Heart left ventricle (tissue), 16 donors: ENCODE results near the gene TOP3B. TPM values are rescaled to one million over a fixed set of nuclear protein-coding genes. Genes with fewer than 3 reads are reported as not detected.

Experiments
- ATAC-seq, 4 donors: fragments of 200-7000 bp; cut with Tn5 transposase; one replicate each; pipeline ENCODE4 v1.9.1; 2020 to 2022; ENCODE audit warnings: moderate library complexity in 4 of 4, mild to moderate bottlenecking in 3 of 4, moderate number of reproducible peaks in 1 of 4
- DNase-seq, 5 donors: peaks; one replicate each; pipeline ENCODE4 v3.0.0-alpha.2; 2020
- H3K27ac ChIP-seq, 12 donors: fragments of 200-600 bp; sonication (generic) in 4 of 12; one replicate each; pipeline versions ENCODE4 v1.5.0 to v1.8.0; 2016 to 2022; ENCODE audit warnings: mild to moderate bottlenecking in 2 of 12
- H3K27me3 ChIP-seq, 9 donors: fragments of 200-600 bp; sonication (generic) in 2 of 9; one replicate each; pipeline versions ENCODE4 v1.5.1 to v1.8.0; 2016 to 2022; ENCODE audit warnings: mild to moderate bottlenecking in 3 of 9
- H3K36me3 ChIP-seq, 9 donors: fragments of 200-600 bp; sonication (generic) in 2 of 9; one replicate each; pipeline versions ENCODE4 v1.5.0 to v1.8.0; 2018 to 2022; ENCODE audit warnings: mild to moderate bottlenecking in 2 of 9
- H3K4me1 ChIP-seq, 12 donors: fragments of 200-600 bp; sonication (generic) in 4 of 12; one replicate each; pipeline versions ENCODE4 v1.5.0 to v1.8.0; 2016 to 2022; ENCODE audit warnings: mild to moderate bottlenecking in 3 of 12
- H3K4me3 ChIP-seq, 12 donors: fragments of 200-600 bp; sonication (generic) in 4 of 12; one replicate each; pipeline versions ENCODE4 v1.5.0 to v1.8.0; 2017 to 2022; ENCODE audit warnings: mild to moderate bottlenecking in 9 of 12, moderate library complexity in 4 of 12
- H3K9me3 ChIP-seq, 12 donors: fragments of 200-600 bp; sonication (generic) in 4 of 12; one replicate each; pipeline versions ENCODE4 v1.5.0 to v1.8.0; 2016 to 2022; ENCODE audit warnings: mild to moderate bottlenecking in 1 of 12
- POLR2A ChIP-seq, 2 donors: fragments of 450-650 bp; IDR thresholded peaks; one replicate each; pipeline ENCODE4 v1.6.1; 2017; ENCODE audit warnings: antibody characterized with exemption in 2 of 2, mild to moderate bottlenecking in 2 of 2, moderate library complexity in 2 of 2
- WGBS, 4 donors: extraction: QIAGEN DNeasy Blood & Tissue Kit in 2 of 4; methylation state at CpG; one replicate each; pipeline versions ENCODE4 v1.1.5 to v1.1.7; 2013 to 2018; 5-methylcytosine and 5-hydroxymethylcytosine counted together
- intact Hi-C, 10 donors: fragments of 100-400 bp; cut with DNase I; formaldehyde crosslinking; loops; one replicate each; pipeline versions ENCODE4 v1.11.1 to v1.14.2; 2022
- polyA plus RNA-seq, 2 donors: library from polyadenylated mRNA; stranded (reverse); fragments of 200-250 nt; gene quantifications; one replicate each; pipeline ENCODE4 v1.2.3, GENCODE V29; 2013
- total RNA-seq, 9 donors: library from RNA; depleted of rRNA in 2 of 9; stranded (reverse); fragments of >200 nt in 2 of 9; fragmentation: NEBNext Ultra II Directional in 3 of 9; extraction: Animal tissue kit (Norgen Biotek cat#: 25700) in 3 of 9; gene quantifications; one replicate each; pipeline versions ENCODE4 v1.1.0 to v1.2.4, GENCODE V29; 2016 to 2023
- TF ChIP-seq, protein P1 (sequence below), 12 donors: fragments of 200-600 bp; sonication (generic) in 4 of 12; IDR thresholded peaks; one replicate each; pipeline versions ENCODE4 v1.5.0 to v1.8.0; 2018 to 2022; ENCODE audit warnings: antibody characterized with exemption in 12 of 12, mild to moderate bottlenecking in 5 of 12
- donor health status: ischemic (EF 13 %, LVEDD 7.1; RV severe dilation, severe dysfunction).
- donor health status: healthy with polysubstance abuse.
- donor health status: DM: no; HTN: yes; CAD: no.
- donor health status: DM: no; HTN: no; CAD: no.
- donor health status: ischemic (EF 25% LVEDD 6.9; RV normal size, moderate dysfunction).
- donor health status: ischemic (EF 25% LVEDD 5.7; RV mildly dilated, moderate dysfunction).
- donor health status: healthy.
- donor health status: DM: yes; HTN: yes; CAD: no.
- donor health status: ischemic (EF 35%, LVEDD 5.7; RV mildly dilated, moderate dysfunction).
- donor health status: nonischemic (EF 11% LVEDD 7.7; RV severe dilation, severe dysfunction).
- donor health status: DM: yes; HTN: yes; CAD: no.
- donor health status: PGD.
- donor health status: ischemic (EF 29% LVEDD 5.4; RV normal size, mild dysfunction).
- donor health status: nonischemic (EF 23%, LVEDD 6.1; RV moderate dilation, normal function).

TOP3B gene
- total and polyA plus RNA-seq, 11 donors = 9.5 to 12.9 (median 11.1) TPM

DNA sequence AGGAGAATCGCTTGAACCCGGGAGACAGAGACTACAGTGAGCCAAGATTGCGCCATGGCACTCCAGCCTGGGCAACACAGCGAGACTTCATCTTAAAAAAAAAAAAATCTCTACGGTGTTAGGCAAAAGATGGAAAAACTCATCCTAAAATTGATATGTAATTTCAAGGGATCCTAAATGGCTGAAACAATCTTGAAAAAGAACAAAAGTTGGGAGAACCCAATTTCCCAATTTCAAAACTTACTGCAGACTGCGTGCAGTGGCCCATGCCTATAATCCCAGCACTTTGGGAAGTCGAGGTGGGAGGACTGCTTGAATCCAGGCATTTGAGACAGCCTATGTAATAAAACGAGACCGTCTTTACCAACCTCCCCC is 31.7 kb upstream of the TOP3B start:
- ATAC-seq (no peak), DNase-seq (no peak)
- H3K36me3 ChIP-seq = no peaks in the 10 kb centered on the region
- no peak overlapping the region for H3K27ac ChIP-seq
- H3K4me1 ChIP-seq = no peaks in the 10 kb centered on the region
- H3K4me3 ChIP-seq = no peak overlapping the region
- 89 to 97% (median 92%) methylated on average over 9 of the region's 9 CpGs for WGBS, 4 donors
- H3K27me3 ChIP-seq = peaks cover 0 to 2% (median 0%) of the 10 kb centered on the region in 9 donors
- intact Hi-C loops = no loop called here
- TF ChIP-seq, protein P1, sequence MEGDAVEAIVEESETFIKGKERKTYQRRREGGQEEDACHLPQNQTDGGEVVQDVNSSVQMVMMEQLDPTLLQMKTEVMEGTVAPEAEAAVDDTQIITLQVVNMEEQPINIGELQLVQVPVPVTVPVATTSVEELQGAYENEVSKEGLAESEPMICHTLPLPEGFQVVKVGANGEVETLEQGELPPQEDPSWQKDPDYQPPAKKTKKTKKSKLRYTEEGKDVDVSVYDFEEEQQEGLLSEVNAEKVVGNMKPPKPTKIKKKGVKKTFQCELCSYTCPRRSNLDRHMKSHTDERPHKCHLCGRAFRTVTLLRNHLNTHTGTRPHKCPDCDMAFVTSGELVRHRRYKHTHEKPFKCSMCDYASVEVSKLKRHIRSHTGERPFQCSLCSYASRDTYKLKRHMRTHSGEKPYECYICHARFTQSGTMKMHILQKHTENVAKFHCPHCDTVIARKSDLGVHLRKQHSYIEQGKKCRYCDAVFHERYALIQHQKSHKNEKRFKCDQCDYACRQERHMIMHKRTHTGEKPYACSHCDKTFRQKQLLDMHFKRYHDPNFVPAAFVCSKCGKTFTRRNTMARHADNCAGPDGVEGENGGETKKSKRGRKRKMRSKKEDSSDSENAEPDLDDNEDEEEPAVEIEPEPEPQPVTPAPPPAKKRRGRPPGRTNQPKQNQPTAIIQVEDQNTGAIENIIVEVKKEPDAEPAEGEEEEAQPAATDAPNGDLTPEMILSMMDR (IDR thresholded peaks at IDR 0.05) = no peak
- no peak for TF ChIP-seq POLR2A (IDR thresholded peaks at IDR 0.05)
- H3K9me3 ChIP-seq = peaks cover 0 to 3% (median 0%) of the 10 kb centered on the region in 12 donors

DNA sequence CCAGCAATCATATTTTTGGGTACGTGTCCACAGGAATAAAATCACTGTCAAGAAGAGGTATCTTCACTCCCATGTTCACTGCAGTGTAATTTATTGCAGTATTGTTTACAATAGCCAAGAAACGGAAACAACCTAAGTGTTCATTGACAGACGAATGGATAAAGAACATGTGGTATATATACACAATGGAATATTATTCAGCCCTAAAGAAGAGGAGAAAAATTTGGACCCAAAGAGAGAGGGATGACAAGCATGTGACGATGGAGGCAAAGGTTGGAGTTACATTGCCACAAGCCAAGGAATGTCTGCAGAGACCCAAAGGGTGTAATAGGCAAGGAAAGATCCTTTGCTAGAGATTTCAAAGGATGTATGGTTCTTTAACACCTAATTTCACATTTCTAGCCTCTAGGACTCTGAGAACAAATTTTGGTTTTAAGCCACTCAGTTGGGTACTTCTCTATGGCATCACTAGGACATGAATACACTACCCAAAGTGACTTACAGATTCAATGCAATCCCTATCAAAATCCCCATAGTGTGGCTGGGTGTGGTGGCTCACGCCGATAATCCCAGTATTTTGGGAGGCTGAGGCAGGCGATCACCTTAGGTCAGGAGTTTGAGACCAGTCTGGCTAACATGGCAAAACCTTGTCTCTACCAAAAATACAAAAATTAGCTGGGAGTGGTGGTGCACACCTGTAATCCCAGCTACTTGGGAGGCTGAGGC is 31.1 kb upstream of the TOP3B start:
- DNase-seq = no peak
- no peak for ATAC-seq
- no peak for TF ChIP-seq POLR2A (IDR thresholded peaks at IDR 0.05)
- TF ChIP-seq, protein P1 (IDR thresholded peaks at IDR 0.05) = no peak
- Histone ChIP-seq H3K27me3 (peaks cover 0 to 7% (median 0%) of the 10 kb centered on the region in 9 donors), H3K4me3 (no peak overlapping the region), H3K27ac (no peak overlapping the region), H3K9me3 (peaks cover 0 to 3% (median 0%) of the 10 kb centered on the region in 12 donors), H3K36me3 (no peaks in the 10 kb centered on the region), H3K4me1 (no peaks in the 10 kb centered on the region)
- 92 to 96% (median 94%) methylated on average over 7 of the region's 7 CpGs for WGBS, 4 donors
- intact Hi-C loops = no loop called here

DNA sequence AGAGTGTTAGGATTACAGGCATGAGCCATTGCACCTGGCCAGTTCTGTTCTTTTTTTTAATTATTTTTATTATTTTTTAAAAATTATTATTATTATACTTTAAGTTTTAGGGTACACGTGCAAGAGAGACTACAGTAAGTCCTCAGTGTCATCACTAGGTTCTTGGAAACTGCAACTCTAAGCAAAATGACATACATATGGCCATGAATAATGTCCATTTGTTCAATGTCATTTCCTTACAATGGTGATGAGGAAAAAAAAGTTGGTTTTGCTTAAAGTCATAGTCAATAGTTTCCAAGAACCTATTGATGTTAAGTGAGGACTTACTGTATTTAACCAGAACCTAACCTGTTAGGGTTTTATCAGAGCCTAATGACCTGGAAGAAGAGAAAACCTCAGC is 29.4 kb upstream of the TOP3B start:
- DNase-seq = no peak
- Histone ChIP-seq H3K4me3 (no peak overlapping the region), H3K36me3 (no peaks in the 10 kb centered on the region), H3K27me3 (peaks cover 0 to 10% (median 0%) of the 10 kb centered on the region in 9 donors), H3K27ac (no peak overlapping the region), H3K4me1 (no peaks in the 10 kb centered on the region), H3K9me3 (peaks cover 0 to 3% (median 0%) of the 10 kb centered on the region in 12 donors)
- intact Hi-C loops = no loop called here
- whole genome bisulfite sequencing, 4 donors = 53 to 71% (median 63%) methylated on average over 1 of the region's 1 CpG
- no peak for ATAC-seq
- TF ChIP-seq, protein P1 (IDR thresholded peaks at IDR 0.05) = no peak
- TF ChIP-seq POLR2A (IDR thresholded peaks at IDR 0.05) = no peak

DNA sequence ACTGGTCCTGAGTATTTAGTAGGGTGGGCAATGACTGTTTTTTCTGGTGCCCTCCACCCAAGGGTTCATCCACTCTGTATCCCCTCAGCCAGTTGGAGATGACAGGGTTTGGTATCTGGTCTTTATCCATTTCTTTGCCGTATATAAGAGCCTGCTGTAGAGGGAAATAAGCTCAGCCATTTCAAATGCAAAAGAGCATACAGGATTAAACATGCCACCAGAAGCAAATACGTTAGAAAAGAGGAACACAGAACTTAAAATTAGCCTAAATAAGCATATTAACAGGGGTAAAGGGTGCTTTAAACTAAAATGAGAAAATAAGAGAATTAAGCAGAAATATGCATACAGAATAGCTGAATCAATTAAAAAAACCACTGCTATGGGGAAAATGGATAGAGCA is 27.8 kb upstream of the TOP3B start:
- Histone ChIP-seq H3K4me3 (no peak overlapping the region), H3K27ac (no peak overlapping the region), H3K36me3 (no peaks in the 10 kb centered on the region), H3K27me3 (peaks cover 0 to 10% (median 0%) of the 10 kb centered on the region in 9 donors), H3K9me3 (peaks cover 0 to 3% (median 0%) of the 10 kb centered on the region in 12 donors), H3K4me1 (no peaks in the 10 kb centered on the region)
- TF ChIP-seq, protein P1 (IDR thresholded peaks at IDR 0.05) = no peak
- TF ChIP-seq POLR2A (IDR thresholded peaks at IDR 0.05) = no peak
- no peak for DNase-seq
- intact Hi-C loops = no loop called here
- ATAC-seq = no peak
- WGBS, 4 donors = 39 to 59% (median 41%) methylated on average over 2 of the region's 2 CpGs
